LNCaP clone FGC (cell line): Measurements from ENCODE around the gene ERC1.
"Not testable (repeated sequence)": the region's sequence is repeated elsewhere in the genome, so short reads cannot be mapped to it uniquely, and the experiment has no call there.

Experiments
- DNase-seq: peaks from one replicate; pipeline ENCODE4 v3.0.0-alpha.2; 2011; ENCODE audit warnings: low read depth
- H3K4me3 ChIP-seq: 2 replicates; pipeline ENCODE4 v1.5.1; 2011; ENCODE audit warnings: mild to moderate bottlenecking, low read depth, low read length, control low read depth
- TF ChIP-seq, protein P1 (sequence below): IDR thresholded peaks from 2 replicates; pipeline ENCODE4 v1.5.1; 2012; ENCODE audit warnings: mild to moderate bottlenecking; ENCODE audit not compliant: control insufficient read depth, insufficient read depth; ENCODE audit errors: extremely low read depth

Gene ERC1

DNA sequence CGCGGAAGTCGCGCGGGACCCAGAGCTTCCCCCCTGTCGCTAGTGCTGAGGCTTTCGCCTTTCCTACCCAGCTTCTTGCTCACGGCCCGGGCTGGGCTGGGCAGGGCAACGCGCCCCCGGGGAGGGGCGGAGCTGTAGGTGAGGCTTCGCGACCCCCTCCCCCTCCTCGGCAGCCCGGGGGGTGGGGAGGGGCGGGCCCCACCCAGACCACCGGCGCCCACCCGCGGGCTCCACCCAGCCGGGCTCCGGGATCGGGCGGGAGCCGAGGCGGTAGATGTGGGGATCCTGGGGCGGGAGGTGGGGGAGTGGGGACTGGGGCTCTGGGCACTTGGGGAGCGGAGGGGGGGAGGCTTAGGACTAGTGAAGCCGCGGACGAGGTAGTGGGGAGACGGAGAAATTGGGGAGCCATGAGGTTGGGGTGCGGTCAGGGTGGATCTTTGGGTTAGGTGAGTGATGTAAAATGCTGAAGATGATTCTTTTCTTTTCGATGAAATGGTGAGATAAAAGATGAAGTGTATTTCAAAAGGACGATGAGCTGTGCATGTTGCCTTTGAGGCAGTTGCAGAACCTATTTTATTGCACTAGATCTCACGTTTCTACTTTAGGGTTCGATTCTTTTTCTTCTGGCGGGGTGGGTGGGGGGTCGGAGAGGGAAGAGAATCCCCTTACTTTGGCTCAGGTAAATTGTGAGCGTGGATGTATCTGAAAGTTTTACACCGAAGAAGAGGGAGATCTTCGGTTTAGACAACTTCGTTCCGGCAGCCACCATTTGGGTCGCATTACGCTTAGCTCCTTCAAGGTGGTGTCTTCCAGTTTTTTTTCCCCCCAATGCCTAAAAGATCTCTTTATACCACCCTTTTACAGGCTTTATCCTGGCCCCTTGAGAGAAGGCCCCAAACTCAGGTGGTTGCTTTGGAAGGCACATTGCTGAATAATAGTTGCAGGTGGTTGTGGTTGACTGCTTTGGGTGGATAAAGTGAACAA lies 619 bp downstream of the ERC1 start:
- peak; percentile 3 for DNase-seq
- peak overlapping the region; percentile 80 for H3K4me3 ChIP-seq
- TF ChIP-seq, protein P1, sequence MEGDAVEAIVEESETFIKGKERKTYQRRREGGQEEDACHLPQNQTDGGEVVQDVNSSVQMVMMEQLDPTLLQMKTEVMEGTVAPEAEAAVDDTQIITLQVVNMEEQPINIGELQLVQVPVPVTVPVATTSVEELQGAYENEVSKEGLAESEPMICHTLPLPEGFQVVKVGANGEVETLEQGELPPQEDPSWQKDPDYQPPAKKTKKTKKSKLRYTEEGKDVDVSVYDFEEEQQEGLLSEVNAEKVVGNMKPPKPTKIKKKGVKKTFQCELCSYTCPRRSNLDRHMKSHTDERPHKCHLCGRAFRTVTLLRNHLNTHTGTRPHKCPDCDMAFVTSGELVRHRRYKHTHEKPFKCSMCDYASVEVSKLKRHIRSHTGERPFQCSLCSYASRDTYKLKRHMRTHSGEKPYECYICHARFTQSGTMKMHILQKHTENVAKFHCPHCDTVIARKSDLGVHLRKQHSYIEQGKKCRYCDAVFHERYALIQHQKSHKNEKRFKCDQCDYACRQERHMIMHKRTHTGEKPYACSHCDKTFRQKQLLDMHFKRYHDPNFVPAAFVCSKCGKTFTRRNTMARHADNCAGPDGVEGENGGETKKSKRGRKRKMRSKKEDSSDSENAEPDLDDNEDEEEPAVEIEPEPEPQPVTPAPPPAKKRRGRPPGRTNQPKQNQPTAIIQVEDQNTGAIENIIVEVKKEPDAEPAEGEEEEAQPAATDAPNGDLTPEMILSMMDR, result no peak

DNA sequence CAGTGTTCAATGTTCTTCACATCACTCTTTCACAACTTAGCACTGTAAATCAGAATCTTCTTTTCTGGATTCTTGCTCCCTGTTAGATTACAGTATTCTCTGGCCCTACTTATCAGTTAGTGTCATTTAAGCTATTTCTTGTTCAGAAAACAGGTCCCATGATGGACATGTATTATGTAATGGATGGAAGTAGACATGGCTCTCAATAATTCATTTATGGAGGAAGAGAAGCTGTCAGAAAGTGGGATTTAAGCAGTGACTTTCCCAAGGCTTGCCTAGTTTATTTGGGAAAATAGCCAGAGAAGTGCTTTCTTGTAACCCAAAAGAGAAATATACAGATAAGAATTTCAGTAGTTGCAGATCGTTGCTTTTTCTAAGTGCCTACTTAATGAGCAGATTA lies 1.6 kb downstream of the ERC1 start:
- no peak overlapping the region for H3K4me3 ChIP-seq
- TF ChIP-seq, protein P1, result no peak
- DNase-seq, result no peak

DNA sequence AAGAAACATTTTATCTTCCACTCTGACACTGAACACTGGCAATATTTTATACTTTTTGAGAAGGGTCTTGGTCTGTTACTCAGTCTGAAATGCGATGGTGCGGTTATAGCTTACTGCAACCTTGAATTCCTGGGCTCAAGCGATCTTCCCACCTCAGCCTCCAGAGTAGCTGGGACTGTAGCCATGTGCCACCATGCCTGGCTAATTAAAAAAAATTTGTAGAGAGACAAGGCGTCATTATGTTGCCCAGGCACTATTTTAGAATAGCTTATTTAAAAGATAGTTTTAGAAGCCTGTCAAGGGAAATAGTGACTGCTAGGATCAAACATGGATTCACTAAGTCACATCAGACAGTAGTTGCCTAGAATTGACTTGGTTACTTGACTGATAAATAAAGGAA lies 5.9 kb downstream of the ERC1 start:
- H3K4me3 ChIP-seq, result no peak overlapping the region
- TF ChIP-seq, protein P1, result no peak
- DNase-seq, result no peak

DNA sequence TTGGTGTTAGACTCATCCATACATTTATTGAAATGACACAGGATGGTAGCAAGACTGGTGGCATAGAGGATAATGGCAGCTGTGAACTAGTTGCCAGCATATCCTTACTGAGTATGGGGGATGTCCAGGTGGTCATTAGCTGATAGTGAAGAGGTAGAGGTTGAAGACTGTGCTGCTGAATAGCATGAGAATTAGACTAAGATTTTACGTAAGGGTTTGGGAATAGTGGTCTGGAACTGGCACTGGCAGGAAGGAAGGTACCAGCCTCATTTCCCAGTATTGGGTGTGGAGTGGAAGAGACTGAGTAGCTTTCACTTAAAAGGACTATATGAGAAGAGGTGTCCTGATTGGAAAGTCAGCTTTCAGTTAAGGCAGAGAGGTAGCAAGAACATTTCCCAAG lies 6.5 kb downstream of the ERC1 start:
- H3K4me3 ChIP-seq, result no peak overlapping the region
- TF ChIP-seq, protein P1, result no peak
- no peak for DNase-seq

DNA sequence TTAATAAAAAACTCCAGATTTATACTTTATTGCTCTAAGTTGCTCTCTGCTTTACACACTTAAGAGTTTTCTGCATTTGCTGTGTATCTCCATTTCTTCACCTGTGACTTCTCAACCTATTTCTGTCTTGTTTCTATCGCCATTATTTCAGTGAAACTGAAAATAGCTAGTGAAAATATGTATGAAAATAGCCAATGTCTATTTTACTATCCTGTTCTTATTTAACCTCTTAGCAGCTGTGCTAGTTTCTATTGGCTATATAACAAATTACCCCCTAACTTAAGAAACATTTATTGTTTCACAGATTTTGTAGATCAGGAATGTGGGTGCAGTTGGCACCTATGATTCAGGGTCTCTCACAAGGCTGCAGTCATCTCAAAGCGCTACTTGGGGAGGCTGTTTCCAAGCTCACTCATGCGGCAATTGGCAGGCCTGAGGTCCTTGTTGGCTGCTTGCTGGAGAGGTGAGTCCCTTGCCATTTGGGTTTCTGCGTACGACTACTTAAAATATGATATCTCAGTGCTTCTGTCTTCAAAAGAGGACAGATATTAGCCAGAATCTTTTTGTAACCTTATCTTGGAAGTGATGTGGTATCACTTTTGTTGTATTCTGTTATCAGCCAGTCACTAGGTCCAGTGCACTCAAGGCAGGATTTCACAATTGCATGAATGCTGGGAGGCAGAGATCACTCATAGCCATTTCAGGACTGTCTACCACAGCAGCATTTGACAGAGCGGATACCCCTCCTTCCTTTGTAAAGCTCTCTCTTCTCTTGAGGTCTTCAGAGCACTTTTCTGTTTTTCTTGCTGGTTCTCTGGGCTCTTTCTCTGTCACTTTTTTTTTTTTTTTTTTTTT lies 7.2 kb downstream of the ERC1 start:
- no peak for DNase-seq
- TF ChIP-seq, protein P1, result no peak
- H3K4me3 ChIP-seq, result no peak overlapping the region

DNA sequence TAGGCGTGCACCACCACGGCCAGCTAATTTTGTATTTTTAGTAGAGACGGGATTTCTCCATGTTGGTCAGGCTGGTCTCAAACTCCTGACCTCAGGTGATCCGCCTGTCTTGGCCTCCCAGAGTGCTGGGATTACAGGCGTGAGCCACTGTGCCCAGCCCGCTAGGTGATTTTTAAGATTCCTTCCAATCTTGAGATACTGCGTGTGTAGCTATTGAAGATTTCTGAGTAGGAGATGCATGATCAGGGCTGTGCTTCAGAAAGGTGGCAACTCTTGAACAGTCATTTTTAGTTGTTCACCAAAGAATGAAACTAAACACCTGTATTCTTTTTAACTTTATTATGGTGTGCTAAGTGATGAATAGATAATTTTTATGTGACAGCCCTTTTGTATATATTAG lies 8.7 kb downstream of the ERC1 start:
- DNase-seq, H3K4me3 ChIP-seq: not testable (repeated sequence)

DNA sequence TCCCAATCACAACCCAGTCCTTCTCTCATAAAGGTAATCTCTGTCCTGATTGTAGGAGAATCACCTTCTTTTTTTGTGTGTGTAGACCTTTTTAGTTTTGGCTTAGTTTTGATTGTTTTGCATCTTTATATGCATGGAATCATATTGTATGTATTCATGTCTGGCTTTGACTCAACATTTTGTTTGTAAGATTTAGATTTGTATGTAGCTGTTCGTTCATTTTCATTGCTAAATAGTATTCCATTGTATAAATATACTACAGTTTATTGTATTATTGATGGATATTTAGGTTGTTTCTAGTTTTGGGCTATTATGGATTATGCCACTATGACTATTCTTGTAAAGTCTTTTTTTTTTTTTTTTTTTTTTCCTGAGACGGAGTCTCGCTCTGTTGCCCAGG lies 10.5 kb downstream of the ERC1 start:
- TF ChIP-seq, protein P1, result no peak
- no peak for DNase-seq
- no peak overlapping the region for H3K4me3 ChIP-seq
